ENCODE measurements around the gene VIP. TPM values are rescaled to one million over a fixed set of nuclear protein-coding genes. Genes with fewer than 3 reads are reported as not detected.

The VIP gene
- total and polyA plus RNA-seq, 2 of the 4 experiments (the other 2 are of a cell fraction) = not detected

GRCh38 chr6:152748843-152749242, 1.8 kb upstream of the VIP start:
- no peak overlapping the region for H2BK15ac ChIP-seq (ENCODE audit: low read depth, low read length)
- no peak overlapping the region for H4K91ac ChIP-seq (ENCODE audit: insufficient read depth, low read depth, low read length)
- ATAC-seq (ENCODE audit: low read depth) (0 out of 2 replicates have a peak, but pooled peaks have one; percentile 36), DNase-seq (peak; percentile 33)
- no peak overlapping the region for H2AFZ ChIP-seq (replicated peaks; ENCODE audit: low read length, poor library complexity)
- H3K18ac ChIP-seq (ENCODE audit: low read depth, low read length) = no peak overlapping the region
- TF ChIP-seq, protein P1, sequence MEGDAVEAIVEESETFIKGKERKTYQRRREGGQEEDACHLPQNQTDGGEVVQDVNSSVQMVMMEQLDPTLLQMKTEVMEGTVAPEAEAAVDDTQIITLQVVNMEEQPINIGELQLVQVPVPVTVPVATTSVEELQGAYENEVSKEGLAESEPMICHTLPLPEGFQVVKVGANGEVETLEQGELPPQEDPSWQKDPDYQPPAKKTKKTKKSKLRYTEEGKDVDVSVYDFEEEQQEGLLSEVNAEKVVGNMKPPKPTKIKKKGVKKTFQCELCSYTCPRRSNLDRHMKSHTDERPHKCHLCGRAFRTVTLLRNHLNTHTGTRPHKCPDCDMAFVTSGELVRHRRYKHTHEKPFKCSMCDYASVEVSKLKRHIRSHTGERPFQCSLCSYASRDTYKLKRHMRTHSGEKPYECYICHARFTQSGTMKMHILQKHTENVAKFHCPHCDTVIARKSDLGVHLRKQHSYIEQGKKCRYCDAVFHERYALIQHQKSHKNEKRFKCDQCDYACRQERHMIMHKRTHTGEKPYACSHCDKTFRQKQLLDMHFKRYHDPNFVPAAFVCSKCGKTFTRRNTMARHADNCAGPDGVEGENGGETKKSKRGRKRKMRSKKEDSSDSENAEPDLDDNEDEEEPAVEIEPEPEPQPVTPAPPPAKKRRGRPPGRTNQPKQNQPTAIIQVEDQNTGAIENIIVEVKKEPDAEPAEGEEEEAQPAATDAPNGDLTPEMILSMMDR (conservative IDR thresholded peaks at IDR 0.05; ENCODE audit: low read depth, low read length) = peak; percentile 50
- TF ChIP-seq CHD1 (IDR thresholded peaks at IDR 0.05; ENCODE audit: low read depth, low read length) (no peak), RAD21 (IDR thresholded peaks at IDR 0.05; ENCODE audit: low read length) (peak; percentile 45), SMC3 (IDR thresholded peaks at IDR 0.05; ENCODE audit: low read depth, low read length) (peak; percentile 41)
- H3K9me3 ChIP-seq (ENCODE audit: control insufficient read depth, insufficient read depth, low read length) = no peaks in the 10 kb centered on the region
- dilution Hi-C loops (cut with HindIII; ENCODE audit: low sequenced_read_pairs, unreplicated experiment) (no loop called here), intact Hi-C loops (cut with micrococcal nuclease) (loop anchor here (1.0 to 5.0 kb wide), 2 partner anchors 148 to 197 kb away; no protein-coding TSS in a partner anchor), in situ Hi-C loops (cut with MboI; ENCODE audit: low sequenced_read_pairs) (loop anchor here (10.0 kb wide), 1 partner anchor 206 kb away; no protein-coding TSS in a partner anchor)
- H4K8ac ChIP-seq (ENCODE audit: low read depth in 2 of 2, low read length in 2 of 2) = no peak overlapping the region
- no peak overlapping the region for H2AK9ac ChIP-seq (replicated peaks; ENCODE audit: low read depth, low read length, poor library complexity)
- no CpG with 5 or more reads among the region's 1 CpG for WGBS, 2 experiments (ENCODE audit: extremely low coverage in 2 of 2, insufficient read length in 1 of 2)
- no TSS peak for BruUV-seq (replicated peaks)
- H3K79me1 ChIP-seq (ENCODE audit: low read depth in 1 of 2, low read length in 2 of 2) = no peaks in the 10 kb centered on the region
- H3K36me3 ChIP-seq (ENCODE audit: control insufficient read depth, insufficient read depth, low read length) = no peaks in the 10 kb centered on the region
- H3K27me3 ChIP-seq (ENCODE audit: control insufficient read depth, insufficient read depth, low read length) = no peaks in the 10 kb centered on the region
- no peak overlapping the region for H2BK120ac ChIP-seq (ENCODE audit: low read depth, low read length)
- no peak overlapping the region for H4K5ac ChIP-seq (ENCODE audit: low read depth, low read length)
- H3K9me1 ChIP-seq (ENCODE audit: insufficient read depth, low read length) = peaks cover 5% of the 10 kb centered on the region; the same call in 1 of the 2 replicates
- H3K14ac ChIP-seq (replicated peaks; ENCODE audit: low read depth, low read length) = no peak overlapping the region
- no peak overlapping the region for H3K23ac ChIP-seq (ENCODE audit: low read depth, low read length)
- H3K56ac ChIP-seq (ENCODE audit: extremely low read depth, insufficient read depth, low read length) = no peak overlapping the region
- H3K4me1 ChIP-seq (ENCODE audit: control insufficient read depth, insufficient read depth, low read length) = no peaks in the 10 kb centered on the region
- H3K27ac ChIP-seq (ENCODE audit: insufficient read depth, low read length) = no peak overlapping the region
- H3K9ac ChIP-seq (ENCODE audit: low read depth, low read length) = no peak overlapping the region
- no peak overlapping the region for H3K4ac ChIP-seq (ENCODE audit: low read depth, low read length)
- no peaks in the 10 kb centered on the region for H4K20me1 ChIP-seq (ENCODE audit: insufficient read depth, low read length)
- H2BK5ac ChIP-seq (ENCODE audit: low read depth, low read length, poor library complexity, severe bottlenecking) = no peak overlapping the region
- H2AK5ac ChIP-seq (ENCODE audit: low read depth, low read length) = no peak overlapping the region
- ChIA-PET POLR2A (ENCODE audit: unreplicated experiment) (no interaction called here), CTCF (interaction anchor here (1.1 kb wide), 1 partner anchor 66 kb away, joined by 3 read pairs; no protein-coding TSS in a partner anchor)
- H2BK20ac ChIP-seq (ENCODE audit: low read depth, low read length) = no peak overlapping the region
- H3K4me2 ChIP-seq (ENCODE audit: low read depth, low read length) = no peak overlapping the region
- no peak overlapping the region for H3K4me3 ChIP-seq (ENCODE audit: insufficient read depth, low read depth, low read length)
